GM10248 (cell line): ENCODE data around the gene MRPL34.

Experiments used
- CTCF ChIA-PET: fragments of 300-600 bp; sonication (Branson Sonifier 250); formaldehyde crosslinking; extraction: SDS; loops from one replicate; lab custom pipeline; 2021; ENCODE audit warnings: antibody characterized with exemption; lab: Yijun Ruan, JAX
- POLR2A ChIA-PET: fragments of 350-650 bp; sonication (Branson Sonifier 250); formaldehyde crosslinking; extraction: SDS; loops from one replicate; lab custom pipeline; 2020; ENCODE audit warnings: antibody characterized with exemption; lab: Yijun Ruan, JAX
- DNase-seq: peaks from one replicate; pipeline ENCODE4 v3.0.0; 2012; ENCODE audit errors: extremely low spot score
- CTCF ChIP-seq: IDR thresholded peaks from 2 replicates; pipeline ENCODE4 v1.5.1; 2012; ENCODE audit warnings: mild to moderate bottlenecking, low read depth; ENCODE audit errors: extremely low read depth, missing control alignments, control extremely low read depth

MRPL34 gene

GRCh38 chr19:17329366-17330261, 23.9 kb downstream of the MRPL34 start:
- no peak for TF ChIP-seq CTCF
- no peak for DNase-seq
- ChIA-PET CTCF (interaction anchor here (1.0 to 1.1 kb wide), 2 partner anchors 16 to 56 kb away, joined by 3 read pairs; no protein-coding TSS in a partner anchor), POLR2A (no interaction called here)

GRCh38 chr19:17330262-17331044, 24.8 kb downstream of the MRPL34 start:
- ChIA-PET CTCF (interaction anchor here (1.0 to 1.8 kb wide), 4 partner anchors 15 to 61 kb away, joined by 3 to 5 read pairs (median 3); partner anchors contain the start of gene ABHD8), POLR2A (interaction anchor here (0.5 kb wide), 1 partner anchor 13 kb away, joined by 6 read pairs; no protein-coding TSS in a partner anchor)
- TF ChIP-seq CTCF, result no peak
- DNase-seq, result no peak

- no peak for DNase-seq
- TF ChIP-seq CTCF, result no peak
- POLR2A ChIA-PET, result interaction anchor here (0.5 to 1.7 kb wide), 2 partner anchors 9 to 12 kb away, joined by 4 to 6 read pairs; no protein-coding TSS in a partner anchor
- CTCF ChIA-PET, result interaction anchor here (1.0 to 1.8 kb wide), 3 partner anchors 26 to 61 kb away, joined by 3 to 5 read pairs (median 3); partner anchors contain the start of gene ABHD8
Measured at GRCh38 chr19:17331045-17331558, 25.4 kb downstream of the MRPL34 start.

GRCh38 chr19:17332360-17332676, 26.6 kb downstream of the MRPL34 start:
- TF ChIP-seq CTCF, result no peak
- no peak for DNase-seq
- ChIA-PET POLR2A (interaction anchor here (1.7 kb wide), 1 partner anchor 11 kb away, joined by 4 read pairs; no protein-coding TSS in a partner anchor), CTCF (interaction anchor here (0.8 to 2.1 kb wide), 10 partner anchors 11 to 72 kb away, joined by 3 to 9 read pairs (median 4); partner anchors contain the start of gene MRPL34)

- POLR2A ChIA-PET, result interaction anchor here (1.7 kb wide), 1 partner anchor 11 kb away, joined by 4 read pairs; no protein-coding TSS in a partner anchor
- CTCF ChIA-PET, result interaction anchor here (0.8 to 2.1 kb wide), 12 partner anchors 10 to 72 kb away, joined by 3 to 9 read pairs (median 4); partner anchors contain the start of genes CCDC194 and MRPL34
- DNase-seq, result no peak
- no peak for TF ChIP-seq CTCF
Measured at GRCh38 chr19:17332677-17333581, 27.3 kb downstream of the MRPL34 start.
